SU-DHL-6 (cell line): Measurements from ENCODE around the gene ARHGEF37.
"Not testable (repeated sequence)": the region's sequence is repeated elsewhere in the genome, so short reads cannot be mapped to it uniquely, and the experiment has no call there.

Source experiments
- H2AFZ ChIP-seq: fragments of 200-600 bp; sonication (generic); 2 replicates; pipeline ENCODE4 v1.6.1; 2014; ENCODE audit warnings: low read depth, mild to moderate bottlenecking, moderate library complexity, mixed read lengths, antibody characterized with exemption, low read length; ENCODE audit not compliant: severe bottlenecking
- H3F3A ChIP-seq: fragments of 200-600 bp; shearing (Covaris generic); 2 replicates; pipeline ENCODE4 v1.6.0; 2016; ENCODE audit warnings: antibody characterized with exemption, mild to moderate bottlenecking; ENCODE audit not compliant: insufficient read depth
- H3K27ac ChIP-seq: fragments of 200-600 bp; sonication (generic); 2 replicates; pipeline ENCODE4 v1.5.1; 2016; ENCODE audit warnings: low read depth, mild to moderate bottlenecking, low read length, moderate library complexity, mixed read lengths
- H3K27me3 ChIP-seq: fragments of 200-600 bp; sonication (generic), shearing (Covaris generic); 2 replicates; pipeline ENCODE4 v1.6.0; 2014; ENCODE audit warnings: mild to moderate bottlenecking, low read length
- H3K36me3 ChIP-seq: fragments of 200-600 bp; sonication (generic); 2 replicates; pipeline ENCODE4 v1.6.1; 2014; ENCODE audit warnings: mild to moderate bottlenecking, low read length, mixed read lengths
- H3K4me2 ChIP-seq: fragments of 300-600, 200-600 bp; shearing (Covaris generic), sonication (generic); 2 replicates; pipeline ENCODE4 v1.6.0; 2014; ENCODE audit warnings: low read length, low read depth, mild to moderate bottlenecking; ENCODE audit not compliant: poor library complexity, severe bottlenecking
- H3K4me3 ChIP-seq: fragments of 200-600 bp; sonication (generic); 2 replicates; pipeline ENCODE4 v1.5.1; 2014; ENCODE audit warnings: antibody characterized with exemption, low read length, mild to moderate bottlenecking, mixed read lengths; ENCODE audit not compliant: insufficient read depth, poor library complexity, severe bottlenecking
- H3K79me2 ChIP-seq: fragments of 200-600 bp; sonication (generic); 2 replicates; pipeline ENCODE4 v1.6.1; 2014; ENCODE audit warnings: mild to moderate bottlenecking, low read length, moderate library complexity; ENCODE audit not compliant: insufficient read depth
- H3K9ac ChIP-seq: fragments of 200-600 bp; sonication (generic); 2 replicates; pipeline ENCODE4 v1.7.0; 2014; ENCODE audit warnings: mild to moderate bottlenecking, low read length
- H3K9me2 ChIP-seq: fragments of 200-600 bp; sonication (generic); replicated peaks from 2 replicates; pipeline ENCODE4 v1.6.1; 2014; ENCODE audit warnings: low read length; ENCODE audit not compliant: insufficient read depth
- H3K9me3 ChIP-seq: fragments of 200-600 bp; sonication (generic); 2 replicates; pipeline ENCODE4 v1.6.1; 2014; ENCODE audit warnings: low read length, mixed read lengths; ENCODE audit not compliant: insufficient read depth
- H4K20me1 ChIP-seq: fragments of 200-600 bp; sonication (generic); 2 replicates; pipeline ENCODE4 v1.6.1; 2014; ENCODE audit warnings: low read depth, mild to moderate bottlenecking, antibody characterized with exemption, low read length, moderate library complexity, mixed read lengths
- EZH2phosphoT487 ChIP-seq: fragments of 200-600 bp; sonication (generic), shearing (Covaris generic); conservative IDR thresholded peaks from 2 replicates; pipeline ENCODE4 v1.6.1; 2018; ENCODE audit warnings: mild to moderate bottlenecking, antibody characterized with exemption, low read length, moderate library complexity, mixed read lengths
- TF ChIP-seq, protein P1 (sequence below): fragments of 200-600 bp; sonication (generic); IDR thresholded peaks from one replicate; pipeline ENCODE4 v1.5.1; 2017; ENCODE audit warnings: antibody characterized with exemption, mild to moderate bottlenecking, low read length, moderate library complexity; ENCODE audit not compliant: insufficient read depth, poor library complexity, severe bottlenecking

The ARHGEF37 gene

DNA sequence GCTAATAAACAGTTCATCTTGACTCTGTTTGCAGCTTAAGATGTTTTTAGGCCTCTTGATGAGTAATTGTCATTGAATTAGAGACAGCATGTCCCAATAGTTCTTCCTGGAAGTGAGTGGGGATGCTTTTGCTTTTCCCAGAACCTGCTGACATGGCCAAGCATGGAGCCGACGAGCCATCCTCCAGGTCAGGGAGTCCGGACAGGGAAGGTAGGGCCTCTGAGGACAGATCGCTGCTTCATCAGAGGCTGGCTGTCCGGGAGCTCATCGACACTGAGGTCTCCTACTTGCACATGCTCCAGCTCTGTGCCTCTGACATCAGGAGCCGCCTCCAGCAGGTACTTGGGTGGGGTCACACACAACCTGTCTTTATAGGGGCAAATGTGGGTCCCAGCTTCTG is 16.3 kb downstream of the ARHGEF37 start:
- no peak for TF ChIP-seq EZH2phosphoT487
- Histone ChIP-seq H3K79me2 (no peaks in the 10 kb centered on the region), H3K4me2 (no peak overlapping the region), H2AFZ (no peak overlapping the region), H3K9me2 (no peaks in the 10 kb centered on the region), H3K36me3 (no peaks in the 10 kb centered on the region), H3K27ac (no peak overlapping the region), H3F3A (no peaks in the 10 kb centered on the region), H4K20me1 (no peaks in the 10 kb centered on the region), H3K9me3 (no peaks in the 10 kb centered on the region), H3K9ac (no peak overlapping the region), H3K27me3 (no peaks in the 10 kb centered on the region), H3K4me3 (no peak overlapping the region)

DNA sequence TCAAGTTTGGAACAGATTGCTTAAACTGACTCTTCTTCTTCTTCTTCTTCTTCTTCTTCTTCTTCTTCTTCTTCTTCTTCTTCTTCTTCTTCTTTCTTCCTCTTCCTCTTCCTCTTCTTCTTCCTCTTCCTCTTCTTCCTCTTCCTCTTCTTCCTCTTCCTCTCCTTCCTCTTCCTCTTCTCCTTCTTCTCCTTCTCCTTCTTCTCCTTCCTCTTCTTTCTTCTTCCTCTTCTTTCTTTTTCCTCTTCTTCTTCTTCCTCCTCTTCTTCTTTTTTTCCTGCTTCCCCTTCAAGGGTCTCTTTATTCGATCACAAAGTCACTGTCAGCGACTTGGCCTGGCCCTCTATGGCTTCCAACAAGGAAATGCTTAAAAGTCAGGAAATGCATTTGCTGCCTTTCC is 16.9 kb downstream of the ARHGEF37 start:
- H3K36me3 ChIP-seq, H3K9me2 ChIP-seq, H3F3A ChIP-seq, H3K9me3 ChIP-seq, H3K27me3 ChIP-seq, H3K9ac ChIP-seq, H3K27ac ChIP-seq, H3K79me2 ChIP-seq, H3K4me2 ChIP-seq, H4K20me1 ChIP-seq, H3K4me3 ChIP-seq, H2AFZ ChIP-seq: not testable (repeated sequence)

DNA sequence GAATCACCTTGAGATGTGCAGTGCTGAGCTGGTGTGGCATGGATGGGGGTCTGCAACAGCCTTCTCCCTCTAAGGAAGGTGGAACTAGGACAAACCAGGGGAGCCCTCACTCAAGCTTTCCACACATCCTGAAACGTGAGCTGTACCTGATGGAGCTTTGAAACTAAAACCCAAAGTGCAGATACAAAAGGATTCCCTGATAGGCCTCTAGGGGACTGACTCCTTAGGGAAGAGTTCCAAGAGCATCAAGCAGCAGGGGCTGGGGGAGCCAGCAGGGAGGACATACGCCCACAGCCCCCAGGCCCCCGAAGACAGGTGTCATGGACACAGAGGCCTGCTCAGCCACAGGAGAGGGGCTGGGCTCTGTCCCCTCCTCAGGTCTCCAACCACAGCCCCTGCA is 17.7 kb downstream of the ARHGEF37 start:
- H3K4me3 ChIP-seq: no peak overlapping the region
- H4K20me1 ChIP-seq: no peaks in the 10 kb centered on the region
- no peak overlapping the region for H2AFZ ChIP-seq

DNA sequence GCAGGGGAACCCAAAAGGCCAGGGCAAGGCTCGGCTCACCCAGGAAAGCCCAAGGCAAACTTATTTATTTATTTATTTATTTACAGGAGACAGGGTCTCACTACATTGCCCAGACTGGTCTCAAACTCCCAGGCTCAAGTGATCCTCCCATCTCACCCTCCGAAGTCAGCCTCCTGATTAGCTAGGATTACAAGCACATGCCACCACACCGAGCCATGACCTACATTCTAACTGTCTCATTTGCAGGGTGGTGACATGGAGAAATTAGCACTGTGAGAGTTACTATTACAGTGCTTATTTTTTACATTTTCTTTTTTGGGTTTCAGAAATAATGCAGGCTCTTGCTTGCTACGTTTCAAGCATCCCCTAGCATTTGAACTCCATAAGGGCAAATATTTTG is 18.1 kb downstream of the ARHGEF37 start:
- H3K79me2 ChIP-seq: no peaks in the 10 kb centered on the region
- no peaks in the 10 kb centered on the region for H3F3A ChIP-seq
- no peaks in the 10 kb centered on the region for H3K9me3 ChIP-seq
- no peaks in the 10 kb centered on the region for H3K36me3 ChIP-seq
- no peak overlapping the region for H2AFZ ChIP-seq
- TF ChIP-seq, protein P1, sequence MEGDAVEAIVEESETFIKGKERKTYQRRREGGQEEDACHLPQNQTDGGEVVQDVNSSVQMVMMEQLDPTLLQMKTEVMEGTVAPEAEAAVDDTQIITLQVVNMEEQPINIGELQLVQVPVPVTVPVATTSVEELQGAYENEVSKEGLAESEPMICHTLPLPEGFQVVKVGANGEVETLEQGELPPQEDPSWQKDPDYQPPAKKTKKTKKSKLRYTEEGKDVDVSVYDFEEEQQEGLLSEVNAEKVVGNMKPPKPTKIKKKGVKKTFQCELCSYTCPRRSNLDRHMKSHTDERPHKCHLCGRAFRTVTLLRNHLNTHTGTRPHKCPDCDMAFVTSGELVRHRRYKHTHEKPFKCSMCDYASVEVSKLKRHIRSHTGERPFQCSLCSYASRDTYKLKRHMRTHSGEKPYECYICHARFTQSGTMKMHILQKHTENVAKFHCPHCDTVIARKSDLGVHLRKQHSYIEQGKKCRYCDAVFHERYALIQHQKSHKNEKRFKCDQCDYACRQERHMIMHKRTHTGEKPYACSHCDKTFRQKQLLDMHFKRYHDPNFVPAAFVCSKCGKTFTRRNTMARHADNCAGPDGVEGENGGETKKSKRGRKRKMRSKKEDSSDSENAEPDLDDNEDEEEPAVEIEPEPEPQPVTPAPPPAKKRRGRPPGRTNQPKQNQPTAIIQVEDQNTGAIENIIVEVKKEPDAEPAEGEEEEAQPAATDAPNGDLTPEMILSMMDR: no peak
- no peak for TF ChIP-seq EZH2phosphoT487
- no peak overlapping the region for H3K4me3 ChIP-seq
- no peak overlapping the region for H3K9ac ChIP-seq
- no peak overlapping the region for H3K4me2 ChIP-seq
- H3K27ac ChIP-seq: no peak overlapping the region
- H4K20me1 ChIP-seq: no peaks in the 10 kb centered on the region
- H3K27me3 ChIP-seq: no peaks in the 10 kb centered on the region
- H3K9me2 ChIP-seq: no peaks in the 10 kb centered on the region

More for the DNA sequence above, 17.7 kb downstream of the ARHGEF37 start:
- no peaks in the 10 kb centered on the region for H3K27me3 ChIP-seq
- no peak overlapping the region for H3K27ac ChIP-seq
- H3K79me2 ChIP-seq: no peaks in the 10 kb centered on the region
- H3F3A ChIP-seq: no peaks in the 10 kb centered on the region
- TF ChIP-seq, protein P1: no peak
- H3K9ac ChIP-seq: no peak overlapping the region
- no peaks in the 10 kb centered on the region for H3K36me3 ChIP-seq
- no peaks in the 10 kb centered on the region for H3K9me3 ChIP-seq
- H3K9me2 ChIP-seq: no peaks in the 10 kb centered on the region
- H3K4me2 ChIP-seq: no peak overlapping the region
